HG03469 (cell line): ENCODE measurements around the gene GFOD1.

Experiments used
- ATAC-seq: cut with Tn5 transposase; IDR thresholded peaks from one replicate; pipeline ENCODE4 v1.9.1; 2021; ENCODE audit warnings: mild to moderate bottlenecking, moderate library complexity, moderate number of reproducible peaks; ENCODE audit not compliant: unreplicated experiment

Gene GFOD1

GRCh38 chr6:13427801-13428582 is 59.4 kb downstream of the GFOD1 start:
- ATAC-seq = peak; percentile 38

- no peak for ATAC-seq
Observed at GRCh38 chr6:13427316-13427715, 60.1 kb downstream of the GFOD1 start.

- no peak for ATAC-seq
Observed at GRCh38 chr6:13425943-13426931, 61.2 kb downstream of the GFOD1 start.

- ATAC-seq = no peak
Observed at GRCh38 chr6:13425270-13425873, 62.0 kb downstream of the GFOD1 start.

- no peak for ATAC-seq
Observed at GRCh38 chr6:13423252-13423651, 64.1 kb downstream of the GFOD1 start.

- ATAC-seq = no peak
Observed at GRCh38 chr6:13422681-13423221, 64.6 kb downstream of the GFOD1 start.

GRCh38 chr6:13421425-13422059 is 65.9 kb downstream of the GFOD1 start:
- ATAC-seq = no peak

- ATAC-seq = no peak
Observed at GRCh38 chr6:13420269-13420668, 67.1 kb downstream of the GFOD1 start.

- ATAC-seq = no peak
Observed at GRCh38 chr6:13419422-13420195, 67.8 kb downstream of the GFOD1 start.

- ATAC-seq = no peak
Observed at GRCh38 chr6:13418844-13419243, 68.6 kb downstream of the GFOD1 start.

- ATAC-seq = no peak
Observed at GRCh38 chr6:13417954-13418353, 69.4 kb downstream of the GFOD1 start.

GRCh38 chr6:13417431-13417830 is 70.0 kb downstream of the GFOD1 start:
- ATAC-seq = no peak

GRCh38 chr6:13415283-13415682 is 72.1 kb downstream of the GFOD1 start:
- no peak for ATAC-seq

- no peak for ATAC-seq
Observed at GRCh38 chr6:13413900-13414555, 73.4 kb downstream of the GFOD1 start.

GRCh38 chr6:13413466-13413862 is 73.9 kb downstream of the GFOD1 start:
- ATAC-seq = no peak

- ATAC-seq = no peak
Observed at GRCh38 chr6:13412639-13413465, 74.5 kb downstream of the GFOD1 start.

- no peak for ATAC-seq
Observed at GRCh38 chr6:13412211-13412610, 75.2 kb downstream of the GFOD1 start.

GRCh38 chr6:13411484-13411883 is 75.9 kb downstream of the GFOD1 start:
- ATAC-seq = no peak
